ENCODE measurements around the gene SEMA3B. TPM values are rescaled to one million over a fixed set of nuclear protein-coding genes. Genes with fewer than 3 reads are reported as not detected.

The SEMA3B gene
- total and polyA plus RNA-seq, 2 of the 4 experiments (the other 2 are of a cell fraction): 4.3 to 29.3 TPM

DNA sequence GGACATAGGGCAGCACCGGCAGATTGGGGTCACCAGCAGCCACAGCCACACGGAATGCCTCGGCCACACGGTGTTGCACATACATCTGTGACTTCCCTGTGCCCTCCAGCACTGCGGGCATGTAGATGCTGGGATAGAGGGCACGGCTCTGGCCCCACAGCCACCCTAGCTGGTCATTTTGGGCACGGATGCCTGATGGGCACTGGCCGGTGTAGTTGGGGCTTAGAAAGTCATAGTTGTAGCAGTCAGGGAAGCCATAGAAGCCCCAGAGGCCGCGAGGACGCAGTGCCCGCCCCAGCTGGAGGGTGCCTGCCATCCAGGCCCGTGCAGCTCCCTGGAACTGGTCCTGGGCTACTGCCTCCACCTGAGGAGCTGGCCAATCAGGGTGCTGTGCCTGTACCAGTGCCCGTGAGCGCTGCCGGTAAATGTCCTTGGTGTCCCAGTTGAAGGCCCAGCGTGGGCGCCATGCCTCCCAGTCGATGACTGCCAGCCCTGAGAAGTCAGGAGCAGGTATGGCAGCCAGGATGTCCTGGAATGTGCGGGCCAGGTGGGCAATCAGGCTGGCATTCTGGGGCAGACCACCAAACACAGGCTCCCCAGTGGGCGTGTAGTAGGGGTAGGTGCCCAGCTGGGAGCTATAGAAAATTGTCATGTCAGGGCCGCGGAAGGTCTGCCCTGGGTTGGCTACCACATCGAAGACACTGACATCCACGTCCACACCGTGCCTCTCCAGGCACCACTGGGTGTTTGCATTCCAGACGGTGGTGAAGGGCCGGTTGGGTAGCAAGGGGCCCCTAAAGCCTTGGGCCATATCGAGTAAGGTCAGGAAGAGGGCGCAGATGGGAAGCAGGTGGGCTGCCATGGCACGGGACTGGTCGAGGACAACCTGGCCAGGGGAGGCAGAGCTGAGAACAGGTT, 33.4 kb downstream of the SEMA3B start:
- H3K9ac ChIP-seq (ENCODE audit: low read depth, low read length): no peak overlapping the region
- TF ChIP-seq RFX5 (IDR thresholded peaks at IDR 0.05; ENCODE audit: low read depth, low read length) (no peak), MXI1 (IDR thresholded peaks at IDR 0.05; ENCODE audit: borderline replicate concordance, low read depth, low read length) (no peak), CEBPB (IDR thresholded peaks at IDR 0.05; ENCODE audit: low read depth, low read length) (no peak), POLR2A (IDR thresholded peaks at IDR 0.05; ENCODE audit: low read depth, low read length) (no peak), RCOR1 (IDR thresholded peaks at IDR 0.05; ENCODE audit: insufficient replicate concordance, low read length) (no peak), BHLHE40 (IDR thresholded peaks at IDR 0.05; ENCODE audit: low read depth, low read length) (no peak), FOS (IDR thresholded peaks at IDR 0.05; ENCODE audit: low read depth, low read length) (no peak), MAZ (IDR thresholded peaks at IDR 0.05; ENCODE audit: borderline replicate concordance, low read depth, low read length) (no peak), NFE2L2 (IDR thresholded peaks at IDR 0.05; ENCODE audit: low read depth, low read length) (no peak), CHD1 (IDR thresholded peaks at IDR 0.05; ENCODE audit: low read depth, low read length) (no peak), SMC3 (IDR thresholded peaks at IDR 0.05; ENCODE audit: low read depth, low read length) (no peak)
- TF ChIP-seq, protein P1, sequence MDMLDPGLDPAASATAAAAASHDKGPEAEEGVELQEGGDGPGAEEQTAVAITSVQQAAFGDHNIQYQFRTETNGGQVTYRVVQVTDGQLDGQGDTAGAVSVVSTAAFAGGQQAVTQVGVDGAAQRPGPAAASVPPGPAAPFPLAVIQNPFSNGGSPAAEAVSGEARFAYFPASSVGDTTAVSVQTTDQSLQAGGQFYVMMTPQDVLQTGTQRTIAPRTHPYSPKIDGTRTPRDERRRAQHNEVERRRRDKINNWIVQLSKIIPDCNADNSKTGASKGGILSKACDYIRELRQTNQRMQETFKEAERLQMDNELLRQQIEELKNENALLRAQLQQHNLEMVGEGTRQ (IDR thresholded peaks at IDR 0.05; ENCODE audit: low read depth, low read length): no peak
- TF ChIP-seq, protein P2, sequence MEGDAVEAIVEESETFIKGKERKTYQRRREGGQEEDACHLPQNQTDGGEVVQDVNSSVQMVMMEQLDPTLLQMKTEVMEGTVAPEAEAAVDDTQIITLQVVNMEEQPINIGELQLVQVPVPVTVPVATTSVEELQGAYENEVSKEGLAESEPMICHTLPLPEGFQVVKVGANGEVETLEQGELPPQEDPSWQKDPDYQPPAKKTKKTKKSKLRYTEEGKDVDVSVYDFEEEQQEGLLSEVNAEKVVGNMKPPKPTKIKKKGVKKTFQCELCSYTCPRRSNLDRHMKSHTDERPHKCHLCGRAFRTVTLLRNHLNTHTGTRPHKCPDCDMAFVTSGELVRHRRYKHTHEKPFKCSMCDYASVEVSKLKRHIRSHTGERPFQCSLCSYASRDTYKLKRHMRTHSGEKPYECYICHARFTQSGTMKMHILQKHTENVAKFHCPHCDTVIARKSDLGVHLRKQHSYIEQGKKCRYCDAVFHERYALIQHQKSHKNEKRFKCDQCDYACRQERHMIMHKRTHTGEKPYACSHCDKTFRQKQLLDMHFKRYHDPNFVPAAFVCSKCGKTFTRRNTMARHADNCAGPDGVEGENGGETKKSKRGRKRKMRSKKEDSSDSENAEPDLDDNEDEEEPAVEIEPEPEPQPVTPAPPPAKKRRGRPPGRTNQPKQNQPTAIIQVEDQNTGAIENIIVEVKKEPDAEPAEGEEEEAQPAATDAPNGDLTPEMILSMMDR (conservative IDR thresholded peaks at IDR 0.05; ENCODE audit: low read depth, low read length): no peak
- TF ChIP-seq, protein P3, sequence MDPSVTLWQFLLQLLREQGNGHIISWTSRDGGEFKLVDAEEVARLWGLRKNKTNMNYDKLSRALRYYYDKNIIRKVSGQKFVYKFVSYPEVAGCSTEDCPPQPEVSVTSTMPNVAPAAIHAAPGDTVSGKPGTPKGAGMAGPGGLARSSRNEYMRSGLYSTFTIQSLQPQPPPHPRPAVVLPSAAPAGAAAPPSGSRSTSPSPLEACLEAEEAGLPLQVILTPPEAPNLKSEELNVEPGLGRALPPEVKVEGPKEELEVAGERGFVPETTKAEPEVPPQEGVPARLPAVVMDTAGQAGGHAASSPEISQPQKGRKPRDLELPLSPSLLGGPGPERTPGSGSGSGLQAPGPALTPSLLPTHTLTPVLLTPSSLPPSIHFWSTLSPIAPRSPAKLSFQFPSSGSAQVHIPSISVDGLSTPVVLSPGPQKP (IDR thresholded peaks at IDR 0.05; ENCODE audit: borderline replicate concordance, low read depth, low read length): no peak
- H3K4ac ChIP-seq (ENCODE audit: low read depth, low read length): no peak overlapping the region
- no peak overlapping the region for H2BK5ac ChIP-seq (ENCODE audit: low read depth, low read length, poor library complexity, severe bottlenecking)
- no TSS peak for BruUV-seq (replicated peaks)
- H3K4me2 ChIP-seq (ENCODE audit: low read depth, low read length): no peak overlapping the region
- H3K9me3 ChIP-seq (ENCODE audit: control insufficient read depth, insufficient read depth, low read length): no peaks in the 10 kb centered on the region
- H3K23ac ChIP-seq (ENCODE audit: low read depth, low read length): no peak overlapping the region
- H3K27ac ChIP-seq (ENCODE audit: insufficient read depth, low read length): no peak overlapping the region
- H2BK120ac ChIP-seq (ENCODE audit: low read depth, low read length): no peak overlapping the region
- intact Hi-C loops (cut with micrococcal nuclease) (no loop called here), dilution Hi-C loops (cut with HindIII; ENCODE audit: low sequenced_read_pairs, unreplicated experiment) (no loop called here), in situ Hi-C loops (cut with MboI; ENCODE audit: low sequenced_read_pairs) (no loop called here)
- peaks cover 13 to 31% of the 10 kb centered on the region in 2 experiments for H3K79me1 ChIP-seq (ENCODE audit: low read depth in 1 of 2, low read length in 2 of 2)
- no peak overlapping the region for H3K4me3 ChIP-seq (ENCODE audit: insufficient read depth, low read depth, low read length)
- no peak overlapping the region for H3K56ac ChIP-seq (ENCODE audit: extremely low read depth, insufficient read depth, low read length)
- ChIA-PET POLR2A (ENCODE audit: unreplicated experiment) (no interaction called here), CTCF (no interaction called here)
- peaks cover 21% of the 10 kb centered on the region for H3K9me1 ChIP-seq (ENCODE audit: insufficient read depth, low read length)
- no peaks in the 10 kb centered on the region for H4K20me1 ChIP-seq (ENCODE audit: insufficient read depth, low read length)
- no peak for DNase-seq
- H3K4me1 ChIP-seq (ENCODE audit: control insufficient read depth, insufficient read depth, low read length): peaks cover 13% of the 10 kb centered on the region
- no peaks in the 10 kb centered on the region for H3K27me3 ChIP-seq (ENCODE audit: control insufficient read depth, insufficient read depth, low read length)
- no peak overlapping the region for H2AK5ac ChIP-seq (ENCODE audit: low read depth, low read length)
- H3K36me3 ChIP-seq (ENCODE audit: control insufficient read depth, insufficient read depth, low read length): no peaks in the 10 kb centered on the region
- no peak for ATAC-seq (ENCODE audit: low read depth)
- 85% methylated on average over 12 of the region's 32 CpGs; no CpG with 5 or more reads in 1 of the 2 experiments for WGBS, 2 experiments (ENCODE audit: extremely low coverage in 2 of 2, insufficient read length in 1 of 2)
- H3K18ac ChIP-seq (ENCODE audit: low read depth, low read length): no peak overlapping the region
- no peak overlapping the region for H4K8ac ChIP-seq (ENCODE audit: low read depth in 2 of 2, low read length in 2 of 2)
- H2AK9ac ChIP-seq (replicated peaks; ENCODE audit: low read depth, low read length, poor library complexity): peak overlapping the region; percentile 37
- H2BK20ac ChIP-seq (ENCODE audit: low read depth, low read length): no peak overlapping the region
- no peak overlapping the region for H4K5ac ChIP-seq (ENCODE audit: low read depth, low read length)
- no peak overlapping the region for H2AFZ ChIP-seq (replicated peaks; ENCODE audit: low read length, poor library complexity)
- H4K91ac ChIP-seq (ENCODE audit: insufficient read depth, low read depth, low read length): no peak overlapping the region
- no peak overlapping the region for H3K14ac ChIP-seq (replicated peaks; ENCODE audit: low read depth, low read length)
- no peak overlapping the region for H2BK15ac ChIP-seq (ENCODE audit: low read depth, low read length)
